HG03442 (cell line): ENCODE measurements around the gene PAGE4.

Experiments used
- ATAC-seq: cut with Tn5 transposase; IDR thresholded peaks from one replicate; pipeline ENCODE4 v1.9.1; 2021; ENCODE audit warnings: mild to moderate bottlenecking, moderate library complexity; ENCODE audit not compliant: unreplicated experiment

The PAGE4 gene

GRCh38 chrX:49868739-49869138 is 39.6 kb downstream of the PAGE4 start:
- ATAC-seq, result no peak

GRCh38 chrX:49876750-49877149 is 47.6 kb downstream of the PAGE4 start:
- ATAC-seq, result no peak

- ATAC-seq, result no peak
These were observed 48.4 kb downstream of the PAGE4 start for GRCh38 chrX:49877397-49878101.

GRCh38 chrX:49878128-49878833 is 49.2 kb downstream of the PAGE4 start:
- ATAC-seq, result no peak

GRCh38 chrX:49878834-49879655 is 49.9 kb downstream of the PAGE4 start, which contains the start of gene USP27X:
Gene USP27X (plus strand): TSS chrX:49879484. CDS start chrX:49880308, 824 bp downstream.
- ATAC-seq, result peak; percentile 87

DNA sequence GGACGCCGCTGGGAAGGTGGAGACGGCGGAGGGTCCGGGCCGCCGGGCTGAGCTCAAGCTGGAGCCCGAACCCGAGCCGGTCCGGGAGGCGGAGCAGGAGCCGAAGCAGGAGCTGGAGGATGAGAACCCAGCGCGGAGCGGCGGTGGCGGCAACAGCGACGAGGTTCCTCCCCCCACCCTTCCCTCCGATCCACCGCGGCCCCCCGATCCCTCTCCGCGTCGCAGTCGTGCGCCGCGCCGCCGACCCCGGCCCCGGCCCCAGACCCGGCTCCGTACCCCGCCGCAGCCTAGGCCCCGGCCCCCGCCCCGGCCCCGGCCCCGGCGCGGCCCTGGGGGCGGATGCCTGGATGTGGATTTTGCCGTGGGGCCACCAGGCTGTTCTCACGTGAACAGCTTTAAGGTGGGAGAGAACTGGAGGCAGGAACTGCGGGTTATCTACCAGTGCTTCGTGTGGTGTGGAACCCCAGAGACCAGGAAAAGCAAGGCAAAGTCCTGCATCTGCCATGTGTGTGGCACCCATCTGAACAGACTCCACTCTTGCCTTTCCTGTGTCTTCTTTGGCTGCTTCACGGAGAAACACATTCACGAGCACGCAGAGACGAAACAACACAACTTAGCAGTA is 50.7 kb downstream of the PAGE4 start:
- ATAC-seq, result no peak

DNA sequence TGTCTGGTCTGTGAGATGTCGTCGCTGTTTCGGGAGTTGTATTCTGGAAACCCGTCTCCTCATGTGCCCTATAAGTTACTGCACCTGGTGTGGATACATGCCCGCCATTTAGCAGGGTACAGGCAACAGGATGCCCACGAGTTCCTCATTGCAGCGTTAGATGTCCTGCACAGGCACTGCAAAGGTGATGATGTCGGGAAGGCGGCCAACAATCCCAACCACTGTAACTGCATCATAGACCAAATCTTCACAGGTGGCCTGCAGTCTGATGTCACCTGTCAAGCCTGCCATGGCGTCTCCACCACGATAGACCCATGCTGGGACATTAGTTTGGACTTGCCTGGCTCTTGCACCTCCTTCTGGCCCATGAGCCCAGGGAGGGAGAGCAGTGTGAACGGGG is 51.6 kb downstream of the PAGE4 start:
- ATAC-seq, result no peak
